VCaP (cell line): ENCODE results near the gene TMEM63B.

Experiments
- H3K27ac ChIP-seq: fragments of 450-650 bp; 2 replicates; pipeline ENCODE4 v1.5.1; 2017
- TF ChIP-seq, protein P1 (sequence below): fragments of 450-650 bp; conservative IDR thresholded peaks from 2 replicates; pipeline ENCODE4 v1.5.1; 2017; ENCODE audit warnings: mild to moderate bottlenecking, moderate library complexity

Gene TMEM63B

GRCh38 chr6:44127186-44128019, at the start of gene TMEM63B, which contains the start of gene MRPL14:
TSS of gene TMEM63B (plus strand) at chr6:44127554. CDS start at chr6:44134585, 7,031 bp downstream.
TSS of gene MRPL14 (minus strand) at chr6:44127452. CDS start at chr6:44116611, 10,841 bp downstream.
- TF ChIP-seq, protein P1, sequence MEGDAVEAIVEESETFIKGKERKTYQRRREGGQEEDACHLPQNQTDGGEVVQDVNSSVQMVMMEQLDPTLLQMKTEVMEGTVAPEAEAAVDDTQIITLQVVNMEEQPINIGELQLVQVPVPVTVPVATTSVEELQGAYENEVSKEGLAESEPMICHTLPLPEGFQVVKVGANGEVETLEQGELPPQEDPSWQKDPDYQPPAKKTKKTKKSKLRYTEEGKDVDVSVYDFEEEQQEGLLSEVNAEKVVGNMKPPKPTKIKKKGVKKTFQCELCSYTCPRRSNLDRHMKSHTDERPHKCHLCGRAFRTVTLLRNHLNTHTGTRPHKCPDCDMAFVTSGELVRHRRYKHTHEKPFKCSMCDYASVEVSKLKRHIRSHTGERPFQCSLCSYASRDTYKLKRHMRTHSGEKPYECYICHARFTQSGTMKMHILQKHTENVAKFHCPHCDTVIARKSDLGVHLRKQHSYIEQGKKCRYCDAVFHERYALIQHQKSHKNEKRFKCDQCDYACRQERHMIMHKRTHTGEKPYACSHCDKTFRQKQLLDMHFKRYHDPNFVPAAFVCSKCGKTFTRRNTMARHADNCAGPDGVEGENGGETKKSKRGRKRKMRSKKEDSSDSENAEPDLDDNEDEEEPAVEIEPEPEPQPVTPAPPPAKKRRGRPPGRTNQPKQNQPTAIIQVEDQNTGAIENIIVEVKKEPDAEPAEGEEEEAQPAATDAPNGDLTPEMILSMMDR, result no peak
- peak within 1 kb of the TSS; percentile 90 for H3K27ac ChIP-seq

DNA sequence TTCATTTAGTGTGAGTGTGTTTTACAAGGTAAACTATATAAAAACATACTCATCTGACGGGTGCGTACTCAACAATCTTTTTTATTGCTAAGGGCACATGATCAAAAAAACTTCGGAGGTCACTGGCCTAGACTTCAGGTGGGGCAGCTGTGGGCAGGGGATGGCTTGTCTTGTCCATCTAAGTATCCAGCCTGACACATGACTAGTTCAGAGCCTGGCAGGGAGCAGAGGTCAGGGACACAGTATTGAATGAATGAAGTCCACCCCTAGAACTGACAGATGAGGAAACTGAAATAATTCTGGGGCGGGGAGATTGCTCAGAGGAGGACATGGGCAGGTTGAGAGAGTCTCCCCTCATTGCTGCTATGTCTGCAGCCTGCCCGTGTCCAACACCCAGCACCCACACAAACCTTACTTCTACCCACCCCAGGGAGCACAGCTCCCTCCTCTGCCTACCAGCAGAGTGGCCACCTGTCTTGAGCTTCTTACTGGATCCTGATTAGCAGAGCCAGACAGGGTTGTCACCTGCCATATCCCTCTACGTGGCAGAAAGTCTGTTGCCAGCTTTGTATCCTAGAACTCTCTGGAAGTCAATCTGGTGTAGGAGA, 49.0 kb upstream of the TMEM63B start:
- TF ChIP-seq, protein P1, result no peak
- no peak overlapping the region; the same call in 1 of the 2 replicates for H3K27ac ChIP-seq

GRCh38 chr6:44078827-44079671, 48.3 kb upstream of the TMEM63B start:
- TF ChIP-seq, protein P1, result peak; percentile 97
- no peak overlapping the region; the same call in 1 of the 2 replicates for H3K27ac ChIP-seq

- TF ChIP-seq, protein P1, result no peak
- no peak overlapping the region; the same call in 1 of the 2 replicates for H3K27ac ChIP-seq
These were observed 47.7 kb upstream of the TMEM63B start for GRCh38 chr6:44079672-44080071.

DNA sequence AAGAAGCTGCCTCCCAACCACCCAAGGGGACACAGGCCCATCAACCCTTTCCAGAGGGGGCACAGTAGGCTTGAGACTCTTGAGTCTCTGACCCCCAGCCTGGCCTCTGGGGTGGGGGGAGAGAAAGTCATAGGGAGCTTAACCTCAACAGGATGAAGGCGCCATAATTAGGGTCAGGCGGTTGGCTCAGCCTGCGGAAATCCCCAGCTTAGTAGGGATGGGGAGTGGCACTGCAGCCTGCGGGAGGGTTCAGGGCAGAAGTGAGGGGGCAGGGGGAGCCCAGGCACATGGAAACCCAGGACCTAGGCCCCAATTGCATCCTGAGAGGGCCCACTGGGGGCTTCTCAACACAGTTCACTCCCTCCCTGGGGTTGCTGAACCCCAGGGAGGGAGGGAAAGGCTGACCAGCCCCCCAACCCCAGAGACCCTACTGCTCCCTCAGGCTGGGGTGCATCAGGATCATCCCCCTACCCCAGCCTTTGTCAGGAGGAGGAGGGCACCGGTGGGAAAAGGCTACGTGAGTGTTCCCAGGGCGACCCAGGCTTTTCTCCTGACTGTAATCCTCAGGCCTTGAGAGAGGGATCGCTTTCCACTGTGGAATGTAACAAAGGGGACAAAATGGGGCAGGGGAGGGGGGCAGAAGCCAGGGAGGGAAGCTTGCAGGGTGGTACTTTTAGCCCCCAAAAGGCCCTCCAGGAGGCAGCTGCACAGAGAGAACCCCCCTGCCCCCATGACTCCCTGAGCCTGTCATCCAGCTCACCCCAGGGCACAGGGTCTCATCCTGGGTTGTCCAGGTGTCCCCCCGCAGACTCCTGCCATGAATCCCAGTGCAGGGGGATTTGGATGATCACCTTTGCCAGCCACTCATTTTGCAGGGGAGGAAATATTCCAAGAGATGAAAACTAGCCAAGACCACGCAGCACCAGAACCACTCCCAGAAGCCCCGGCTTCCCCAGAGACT, 46.5 kb upstream of the TMEM63B start:
- TF ChIP-seq, protein P1, result no peak
- no peak overlapping the region for H3K27ac ChIP-seq

GRCh38 chr6:44081753-44082152, 45.6 kb upstream of the TMEM63B start:
- H3K27ac ChIP-seq, result no peak overlapping the region
- TF ChIP-seq, protein P1, result no peak
